Anterior cingulate cortex (tissue), 58 donors: Measurements from ENCODE around the gene ZNF670.

Source experiments
- DNase-seq, 58 donors: peaks; one replicate each; lab custom pipeline; 2025; lab: John Stamatoyannopoulos, UW

ZNF670 gene

DNA sequence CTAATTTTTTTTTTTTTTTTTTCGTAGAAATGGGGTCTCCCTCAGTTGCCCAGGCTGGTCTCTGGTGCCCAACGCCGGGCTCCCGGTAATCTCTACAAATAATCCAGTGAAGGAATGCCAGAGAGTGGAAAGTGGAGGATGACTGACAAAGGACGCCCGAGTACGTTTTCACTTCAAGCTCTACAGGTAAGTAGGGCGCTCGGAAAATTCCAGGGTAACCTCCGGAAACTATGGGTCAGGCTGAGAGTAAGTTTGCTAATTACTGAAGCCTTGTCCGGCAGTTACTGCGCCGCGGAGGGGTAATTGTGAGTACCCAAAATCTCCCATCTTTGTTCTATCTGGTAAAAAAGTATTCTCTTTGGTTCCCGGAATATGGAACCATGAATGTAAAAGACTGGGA is 27.4 kb upstream of the ZNF670 start:
- DNase-seq, result no peak

DNA sequence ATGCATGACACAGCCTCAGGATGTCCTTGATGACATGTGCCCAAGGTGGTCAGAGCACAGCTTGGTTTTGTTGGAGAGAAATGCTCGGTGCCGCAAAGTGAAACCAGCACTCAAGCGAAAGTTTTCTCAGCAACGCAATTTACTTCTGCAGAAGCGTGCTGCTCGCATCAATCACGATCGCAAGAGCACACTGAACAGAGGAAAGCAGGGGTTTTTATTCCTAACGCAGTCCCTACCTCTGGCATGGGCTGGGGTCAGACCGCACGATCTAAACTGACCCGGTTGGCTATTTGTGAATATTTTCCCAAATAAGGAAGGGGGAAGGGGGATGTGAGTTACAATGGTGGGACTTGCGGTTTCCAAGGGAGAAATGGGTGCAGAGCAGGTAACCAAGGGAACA is 26.4 kb upstream of the ZNF670 start:
- DNase-seq, result no peak

DNA sequence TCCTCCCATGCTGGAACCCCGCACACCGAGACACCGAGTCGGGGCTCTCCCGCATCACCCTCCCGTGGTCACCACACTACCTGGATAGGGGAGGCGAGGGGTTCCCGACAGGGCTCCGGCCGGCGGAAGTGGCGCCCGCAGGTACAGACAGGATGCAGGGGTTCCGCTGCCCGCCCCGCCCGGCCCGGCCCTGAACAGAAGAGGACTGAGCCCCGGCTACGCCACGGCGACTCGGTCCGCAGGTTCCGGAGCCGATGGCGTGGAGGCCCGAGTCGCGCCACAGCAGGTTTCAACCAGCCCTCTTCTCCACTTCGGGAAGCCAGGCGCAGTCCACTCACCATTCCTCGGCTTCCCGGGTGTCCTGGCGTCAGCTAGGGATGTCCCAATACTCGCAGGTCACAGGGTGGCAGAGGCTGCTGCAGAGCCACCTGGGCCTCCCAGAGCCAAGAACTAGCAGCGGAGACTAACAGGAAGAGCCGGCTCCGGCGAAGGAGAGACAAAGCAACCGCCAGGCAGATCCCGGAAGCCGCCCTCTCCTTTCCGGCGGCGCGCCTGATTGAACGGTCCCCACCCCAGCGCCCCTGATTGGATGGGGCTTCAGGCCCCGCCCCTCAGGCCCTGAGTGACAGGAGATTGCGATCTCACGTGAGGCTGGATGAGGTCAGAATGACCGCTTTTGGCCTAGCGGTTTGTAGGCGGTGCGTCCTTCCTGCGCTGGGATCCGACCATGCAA is 25.4 kb upstream of the ZNF670 start, which contains the start of gene ZNF669:
Gene ZNF669 (minus strand): TSS at position 498 of the 733 bp plus-strand sequence. CDS start 157 bp downstream, at position 341.
- peak; percentile 78 to 99 (median 95) for DNase-seq

GRCh38 chr1:247102381-247102780 is 23.8 kb upstream of the ZNF670 start:
- no peak for DNase-seq

DNA sequence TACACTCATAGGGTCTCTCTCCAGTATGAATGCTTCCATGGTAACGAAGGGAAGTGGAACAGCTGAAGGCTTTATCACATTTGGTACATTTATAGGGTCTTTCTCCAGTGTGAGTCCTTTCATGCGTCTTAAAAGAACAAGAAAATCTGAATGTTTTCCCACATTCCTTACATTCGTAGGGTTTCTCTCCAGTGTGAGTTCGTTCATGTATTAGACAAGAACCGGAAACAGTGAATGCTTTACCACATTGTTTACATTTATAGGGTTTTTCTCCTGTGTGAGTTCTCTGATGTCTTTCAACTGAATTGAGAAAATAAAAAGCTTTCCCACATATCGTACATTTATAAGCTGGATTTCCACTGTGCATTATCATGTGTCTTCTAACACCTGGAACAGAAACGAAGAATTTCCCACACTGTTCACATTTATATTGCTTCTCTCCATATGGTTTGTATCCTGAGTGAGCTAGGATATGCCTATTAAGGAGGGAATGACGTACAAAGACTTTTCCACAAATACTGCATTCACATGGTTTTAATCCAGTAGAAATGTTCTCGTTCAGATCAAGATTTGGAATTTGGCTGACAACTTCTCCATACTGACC is 22.2 kb upstream of the ZNF670 start:
- no peak for DNase-seq

- DNase-seq, result no peak
Observed at GRCh38 chr1:247096958-247097357, 18.3 kb upstream of the ZNF670 start.

DNA sequence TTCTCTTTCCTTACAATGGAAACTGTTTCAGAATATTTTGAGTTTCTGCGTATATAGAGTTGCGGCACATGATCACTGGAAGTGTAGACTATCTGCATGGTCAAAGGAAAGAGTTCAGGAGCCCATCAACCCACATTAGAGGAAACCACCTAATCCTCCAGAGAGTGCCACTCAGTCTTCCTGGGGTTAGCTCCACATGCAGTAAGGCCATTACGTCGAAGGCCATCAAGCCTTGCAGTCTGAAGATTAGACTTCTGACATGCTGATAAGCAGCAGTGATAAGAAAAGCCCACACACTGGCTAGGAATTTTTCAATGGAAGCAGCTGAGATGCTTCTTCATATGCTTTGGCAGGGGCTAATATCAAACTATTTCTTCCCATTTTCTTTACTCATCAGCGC is 17.9 kb upstream of the ZNF670 start:
- no peak for DNase-seq

GRCh38 chr1:247096112-247096511 is 17.5 kb upstream of the ZNF670 start:
- DNase-seq, result no peak

GRCh38 chr1:247090455-247090854 is 11.8 kb upstream of the ZNF670 start:
- DNase-seq, result no peak

GRCh38 chr1:247089616-247090375 is 11.2 kb upstream of the ZNF670 start:
- no peak for DNase-seq

DNA sequence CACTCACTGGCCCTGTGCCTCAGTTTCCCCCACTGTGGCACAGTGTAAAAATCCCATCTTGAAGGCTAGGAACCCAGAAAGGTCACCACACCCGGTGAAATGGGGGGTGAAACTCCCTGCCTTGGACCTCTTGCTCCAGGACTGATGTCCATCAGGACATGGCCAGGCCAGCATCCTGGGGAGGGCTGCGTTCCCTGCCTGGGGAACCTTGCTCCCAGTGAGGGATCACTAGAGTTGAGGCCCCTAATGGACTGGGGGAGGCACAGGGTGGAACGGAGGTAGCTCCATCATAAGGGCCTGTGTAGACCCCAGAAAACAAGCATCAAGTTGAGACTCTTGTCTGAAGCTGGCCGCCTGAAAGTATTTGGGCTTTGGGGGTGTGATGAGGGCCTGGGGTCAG is 10.4 kb upstream of the ZNF670 start:
- no peak for DNase-seq

DNA sequence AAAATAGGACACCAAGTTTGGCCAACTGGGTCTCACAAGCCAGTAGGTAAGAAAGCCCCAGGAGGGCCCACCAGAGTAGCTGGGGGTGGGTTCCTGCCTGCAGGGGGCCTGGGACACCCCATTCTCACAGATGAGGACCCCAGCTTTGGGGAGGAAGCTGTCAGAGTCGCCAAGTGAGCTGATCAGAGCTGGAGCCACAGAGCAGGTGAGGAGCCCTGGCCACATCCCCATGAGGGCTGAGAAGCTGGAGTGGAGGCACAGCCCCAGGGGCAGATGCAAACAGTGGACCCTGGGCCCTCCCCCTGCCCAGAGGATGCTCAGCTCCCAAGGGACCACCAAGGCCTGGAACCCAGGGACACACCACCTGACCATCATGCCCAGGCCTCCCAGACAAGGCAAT is 8.6 kb upstream of the ZNF670 start:
- no peak for DNase-seq

DNA sequence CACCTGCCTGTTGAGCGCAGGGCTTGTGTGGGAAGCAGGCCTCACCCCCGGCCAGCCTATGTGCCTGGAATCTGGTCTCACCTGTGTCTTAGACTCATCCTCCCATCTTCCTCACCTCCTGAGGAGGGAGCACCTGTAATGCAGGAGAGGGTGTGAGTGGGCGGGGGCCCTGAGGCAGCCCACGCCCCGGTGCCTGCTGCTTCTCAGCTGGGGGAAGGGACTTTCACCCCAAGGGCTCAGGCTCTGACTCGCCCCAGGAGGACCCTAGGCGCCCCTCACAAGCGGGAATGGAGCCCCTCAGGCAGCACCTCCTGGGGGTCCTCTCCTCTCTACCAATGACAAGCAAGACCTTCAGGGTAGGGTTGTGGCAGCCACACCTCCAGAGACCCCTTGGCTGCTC is 6.7 kb upstream of the ZNF670 start:
- no peak for DNase-seq

- DNase-seq, result no peak
Observed at GRCh38 chr1:247084771-247085170, 6.2 kb upstream of the ZNF670 start.

DNA sequence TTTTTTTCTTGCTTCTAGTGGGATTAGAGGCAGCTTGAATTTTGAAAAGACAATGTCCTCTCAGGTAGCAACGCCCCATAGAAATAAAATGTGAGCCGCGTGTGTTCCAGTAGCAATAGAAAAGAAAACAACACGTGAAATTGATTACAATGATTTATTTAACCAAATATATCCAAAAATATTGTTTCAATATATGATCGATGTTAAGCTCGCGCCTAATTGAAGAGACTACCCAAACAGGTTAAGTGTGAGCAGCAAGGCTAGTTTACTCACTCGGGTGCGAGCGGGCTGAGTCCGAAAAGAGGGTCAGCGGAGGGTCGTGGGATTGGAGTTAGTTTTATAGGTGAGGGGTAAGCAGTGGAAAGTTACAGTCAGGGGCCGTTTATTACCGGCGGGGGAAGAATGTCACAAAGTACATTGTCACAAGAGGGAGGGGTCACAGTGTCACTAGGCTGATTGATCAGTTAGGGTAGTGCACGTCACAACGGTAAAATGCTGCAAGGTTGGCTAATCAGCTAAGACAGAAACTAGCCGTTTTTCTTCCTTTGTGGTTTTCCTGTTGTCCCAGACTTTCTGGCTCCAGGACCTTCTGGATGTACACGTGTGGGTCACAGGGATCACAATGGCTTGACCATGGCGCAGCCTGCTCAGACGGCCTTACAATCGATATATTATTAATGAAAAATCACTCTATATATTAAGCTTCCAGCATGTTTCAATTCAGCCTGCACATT is 697 bp upstream of the ZNF670 start:
- no peak for DNase-seq

DNA sequence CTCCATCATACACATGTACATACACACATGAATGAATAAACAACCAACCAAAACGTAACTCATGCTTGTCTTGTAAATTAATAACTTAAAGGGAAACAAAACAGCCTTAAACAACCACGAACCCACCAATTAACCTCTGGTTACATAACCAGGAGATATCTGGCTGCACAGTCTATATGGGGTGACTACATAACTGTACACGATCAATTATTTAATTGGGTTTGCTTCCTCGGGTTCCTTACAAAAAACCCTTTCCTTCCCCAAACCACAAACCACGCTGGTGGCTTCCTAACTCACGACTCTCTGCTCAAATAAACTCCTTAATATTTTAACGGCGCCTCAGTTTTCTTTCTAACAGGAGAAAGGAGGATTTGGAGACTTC is 744 bp downstream of the ZNF670 start:
- no peak for DNase-seq

DNA sequence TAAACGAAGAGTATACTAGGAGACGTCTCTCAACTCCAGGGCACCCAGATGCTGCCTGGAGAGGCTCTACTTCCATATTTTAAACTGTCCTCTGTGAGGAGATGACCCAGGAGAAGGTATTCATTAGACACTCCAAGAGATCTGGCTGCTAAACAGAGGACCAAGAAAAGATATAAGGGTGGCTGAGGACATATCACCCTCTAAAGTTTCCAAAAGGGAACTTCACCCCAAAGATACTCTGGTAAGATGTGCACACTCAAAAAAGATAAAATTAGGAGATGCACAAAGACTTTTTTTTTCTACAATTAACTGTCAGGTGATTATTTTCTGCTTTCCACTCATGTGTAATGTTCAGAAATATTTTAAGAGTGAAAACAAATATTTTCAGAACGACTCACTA is 1.4 kb downstream of the ZNF670 start:
- no peak for DNase-seq

DNA sequence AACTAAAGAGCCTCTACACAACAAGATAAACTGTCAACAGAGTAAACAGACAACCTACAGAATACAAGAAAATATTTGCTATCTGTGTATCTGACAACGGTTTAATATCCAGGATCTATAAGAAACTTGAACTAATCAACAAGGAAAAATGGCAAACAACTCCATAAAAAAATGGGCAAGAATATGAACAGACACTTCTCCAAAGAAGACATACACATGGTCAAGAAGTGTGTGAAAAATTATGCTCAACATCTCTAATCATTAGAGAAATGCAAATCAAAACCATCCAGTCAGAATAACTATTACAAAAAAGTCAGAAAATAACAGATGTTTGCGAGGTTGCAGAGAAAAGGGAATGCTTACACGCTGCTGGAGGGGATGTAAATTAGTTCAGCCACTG is 8.0 kb downstream of the ZNF670 start:
- DNase-seq, result no peak

- no peak for DNase-seq
Observed at GRCh38 chr1:247064304-247064703, 14.3 kb downstream of the ZNF670 start.

GRCh38 chr1:247060771-247061170 is 17.8 kb downstream of the ZNF670 start:
- no peak for DNase-seq

DNA sequence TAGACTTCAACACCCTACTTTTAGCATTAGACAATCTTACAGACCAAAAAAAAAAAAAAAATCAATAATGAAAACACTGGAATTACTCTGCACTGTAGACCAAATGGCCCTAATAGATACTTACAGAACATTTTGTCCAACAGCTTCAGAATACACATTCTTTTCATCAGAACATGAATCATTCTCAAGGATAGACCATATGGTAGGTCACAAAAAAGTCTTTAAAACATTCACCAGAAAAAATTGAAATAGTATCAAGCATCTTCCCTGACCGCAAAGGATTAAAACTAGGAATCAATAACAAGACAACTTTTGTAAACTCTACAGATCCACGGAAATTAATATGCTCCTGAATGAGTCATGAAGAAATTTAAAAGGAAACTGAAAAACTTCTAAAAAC is 22.5 kb downstream of the ZNF670 start:
- no peak for DNase-seq
